HPDE6-E6E7 (cell line): ENCODE data around the gene F13B.
"Not testable (repeated sequence)": the region's sequence is repeated elsewhere in the genome, so short reads cannot be mapped to it uniquely, and the experiment has no call there.

ENCODE experiments used
- DNase-seq: peaks from one replicate; pipeline ENCODE4 v3.0.0; 2011; ENCODE audit warnings: missing footprints; ENCODE audit errors: extremely low spot score

Gene F13B

GRCh38 chr1:197066719-197067456 is at the start of gene F13B:
TSS of gene F13B (minus strand) at chr1:197067260. CDS start at chr1:197067223, 37 bp downstream.
- peak; percentile 1 for DNase-seq

- no peak for DNase-seq
Observed at GRCh38 chr1:197116156-197116555, 49.1 kb upstream of the F13B start.

- DNase-seq = no peak
Observed at GRCh38 chr1:197106869-197107268, 39.8 kb upstream of the F13B start.

GRCh38 chr1:197103300-197103699 is 36.2 kb upstream of the F13B start:
- no peak for DNase-seq

- DNase-seq = no peak
Observed at GRCh38 chr1:197101978-197102377, 34.9 kb upstream of the F13B start.

GRCh38 chr1:197100677-197101076 is 33.6 kb upstream of the F13B start:
- no peak for DNase-seq

- DNase-seq = no peak
Observed at GRCh38 chr1:197099444-197099843, 32.4 kb upstream of the F13B start.

- not testable (repeated sequence) for DNase-seq
Observed at GRCh38 chr1:197096971-197097370, 29.9 kb upstream of the F13B start.

- DNase-seq = no peak
Observed at GRCh38 chr1:197096137-197096536, 29.1 kb upstream of the F13B start.

GRCh38 chr1:197093226-197093885 is 26.3 kb upstream of the F13B start:
- no peak for DNase-seq

- no peak for DNase-seq
Observed at GRCh38 chr1:197092491-197093023, 25.5 kb upstream of the F13B start.

- DNase-seq = no peak
Observed at GRCh38 chr1:197083474-197083873, 16.4 kb upstream of the F13B start.

- no peak for DNase-seq
Observed at GRCh38 chr1:197081117-197081753, 14.2 kb upstream of the F13B start.

GRCh38 chr1:197080323-197080722 is 13.3 kb upstream of the F13B start:
- DNase-seq = no peak

GRCh38 chr1:197076585-197076984 is 9.5 kb upstream of the F13B start:
- no peak for DNase-seq

GRCh38 chr1:197073978-197074377 is 6.9 kb upstream of the F13B start:
- DNase-seq = no peak

- no peak for DNase-seq
Observed at GRCh38 chr1:197067457-197067818, 378 bp upstream of the F13B start.

GRCh38 chr1:197066277-197066676 is 783 bp downstream of the F13B start:
- DNase-seq = no peak

- DNase-seq = no peak
Observed at GRCh38 chr1:197065559-197065958, 1.5 kb downstream of the F13B start.

- DNase-seq = no peak
Observed at GRCh38 chr1:197063212-197063611, 3.8 kb downstream of the F13B start.

GRCh38 chr1:197062692-197063091 is 4.4 kb downstream of the F13B start:
- DNase-seq = no peak

GRCh38 chr1:197049100-197049499 is 18.0 kb downstream of the F13B start:
- no peak for DNase-seq
